Measurements from ENCODE around the gene NOTCH4.
A peak's percentile ranks its signal among the peaks of the same experiment; 100 is the strongest.
"Not testable (repeated sequence)": the region's sequence is repeated elsewhere in the genome, so short reads cannot be mapped to it uniquely, and the experiment has no call there.

The NOTCH4 gene

DNA sequence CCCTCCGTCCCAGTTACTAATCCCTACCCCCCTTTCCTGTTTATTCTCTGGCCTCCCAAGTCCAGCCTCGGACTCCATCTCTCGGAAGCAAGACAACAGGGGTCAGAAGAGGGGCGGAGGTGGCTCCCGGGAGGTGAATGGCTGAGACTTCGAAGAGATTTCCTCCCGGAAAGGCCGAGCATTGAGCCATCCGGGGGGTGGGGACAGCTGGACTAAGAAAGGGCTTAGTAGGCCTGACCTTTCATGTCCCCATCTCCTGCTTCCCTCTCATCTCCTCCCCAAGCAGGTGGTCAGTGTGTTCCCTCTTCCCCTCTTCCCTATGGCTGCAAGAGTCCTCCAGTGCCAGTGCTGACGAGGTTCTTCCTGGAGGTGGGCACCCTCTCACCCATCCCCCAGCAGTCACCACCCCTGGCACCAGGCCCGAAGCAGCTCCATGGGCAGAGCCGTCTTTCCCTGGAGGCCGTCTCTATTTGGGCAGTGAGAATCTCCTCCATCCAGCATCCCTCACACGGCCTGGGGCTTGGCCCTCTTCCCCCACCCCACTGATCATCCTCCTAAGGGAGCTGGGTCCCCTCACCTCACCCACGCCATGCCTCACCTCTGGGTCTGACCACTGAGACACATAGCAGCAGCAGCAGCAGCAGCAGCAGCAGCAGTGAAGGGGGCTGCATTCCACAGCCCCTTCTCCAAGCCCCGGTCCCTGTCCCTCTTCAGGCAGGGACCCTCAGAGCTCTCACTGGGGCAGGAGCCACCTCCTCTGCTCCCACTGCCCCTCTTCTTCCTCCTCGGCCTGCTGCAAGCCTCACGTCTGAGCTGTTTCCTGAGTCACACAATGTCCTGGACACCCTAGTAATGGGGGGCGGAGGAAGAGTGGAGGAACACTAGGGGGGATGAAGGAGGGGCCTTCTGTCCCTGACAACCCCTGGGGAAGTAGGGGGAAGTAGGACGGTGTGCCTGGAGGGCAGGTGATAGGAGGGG lies at the start of gene NOTCH4:
Gene NOTCH4, minus strand, starts transcription at position 810 of the 978 bp plus-strand sequence. Its CDS starts 139 bp downstream, at position 671.
- no peak for DNase-seq (ENCODE audit: low spot score)

DNA sequence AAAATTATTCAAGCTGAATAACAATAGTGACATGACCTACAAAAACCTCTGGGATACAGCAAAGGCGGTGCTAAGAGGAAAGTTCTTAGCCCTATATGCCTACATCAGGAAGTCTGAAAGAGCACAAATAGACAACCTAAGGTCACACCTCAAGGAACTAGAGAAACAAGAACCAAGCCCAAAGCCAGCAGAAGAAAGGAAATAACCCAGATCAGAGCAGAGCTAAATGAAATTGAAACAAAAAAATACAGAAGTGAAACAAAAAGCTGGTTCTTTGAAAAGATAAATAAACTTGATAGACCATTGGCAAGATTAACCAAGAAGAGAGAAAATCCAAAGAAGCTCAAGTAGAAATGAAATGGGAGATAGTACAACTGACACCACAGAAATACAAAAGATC lies 47.6 kb upstream of the NOTCH4 start:
- DNase-seq (ENCODE audit: low spot score) = no peak

DNA sequence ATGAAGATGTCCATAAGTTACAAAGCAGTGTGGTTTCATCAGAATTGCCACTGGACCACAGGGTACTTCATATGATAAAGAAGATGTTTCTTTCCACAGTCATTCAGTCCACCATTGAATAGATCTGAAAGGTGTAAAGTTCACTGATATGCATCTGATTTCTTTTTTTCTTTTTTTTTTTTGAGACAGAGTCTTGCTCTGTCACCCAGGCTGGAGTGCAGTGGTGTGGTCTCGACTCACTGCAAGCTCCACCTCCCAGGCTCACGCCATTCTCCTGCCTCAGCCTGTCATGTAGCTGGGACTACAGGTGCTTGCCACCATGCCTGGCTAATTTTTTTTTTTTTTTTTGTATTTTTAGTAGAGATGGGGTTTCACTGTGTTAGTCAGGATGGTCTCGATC lies 44.6 kb upstream of the NOTCH4 start:
- DNase-seq (ENCODE audit: low spot score) = not testable (repeated sequence)

DNA sequence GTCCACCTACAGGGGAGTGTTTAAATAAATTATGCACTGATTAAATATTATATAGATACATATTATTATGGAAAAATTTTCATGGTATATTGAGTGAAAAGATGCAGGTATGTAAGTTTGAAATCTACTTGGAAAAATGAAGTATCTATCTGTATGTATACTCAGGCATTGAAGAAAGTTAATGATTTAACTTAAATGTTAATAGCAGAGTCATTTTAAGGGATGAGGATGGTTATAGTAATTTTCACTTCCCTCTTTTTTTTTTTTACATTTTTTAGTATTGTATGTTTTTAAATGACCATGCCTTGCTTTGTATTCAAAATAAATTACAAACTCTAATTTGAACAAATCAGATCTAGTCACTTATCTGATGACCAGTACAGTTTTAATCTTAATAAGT lies 43.2 kb upstream of the NOTCH4 start:
- no peak for DNase-seq (ENCODE audit: low spot score)

DNA sequence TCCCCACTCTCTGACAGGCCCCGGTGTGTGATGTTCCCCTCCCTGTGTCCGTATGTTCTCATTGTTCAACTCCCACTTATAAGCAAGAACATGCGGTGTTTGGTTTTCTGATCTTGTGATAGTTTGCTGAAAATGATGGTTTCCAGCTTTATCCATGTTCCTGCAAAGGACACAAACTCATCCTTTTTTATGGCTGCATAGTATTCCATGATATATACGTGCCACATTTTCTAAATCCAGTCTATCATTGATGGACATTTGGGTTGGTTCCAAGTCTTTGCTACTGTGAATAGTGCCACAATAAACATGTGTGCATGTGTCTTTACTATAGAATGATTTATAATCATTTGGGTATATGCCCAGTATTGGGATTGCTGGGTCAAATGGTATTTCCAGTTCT lies 33.4 kb upstream of the NOTCH4 start:
- DNase-seq (ENCODE audit: low spot score) = not testable (repeated sequence)

DNA sequence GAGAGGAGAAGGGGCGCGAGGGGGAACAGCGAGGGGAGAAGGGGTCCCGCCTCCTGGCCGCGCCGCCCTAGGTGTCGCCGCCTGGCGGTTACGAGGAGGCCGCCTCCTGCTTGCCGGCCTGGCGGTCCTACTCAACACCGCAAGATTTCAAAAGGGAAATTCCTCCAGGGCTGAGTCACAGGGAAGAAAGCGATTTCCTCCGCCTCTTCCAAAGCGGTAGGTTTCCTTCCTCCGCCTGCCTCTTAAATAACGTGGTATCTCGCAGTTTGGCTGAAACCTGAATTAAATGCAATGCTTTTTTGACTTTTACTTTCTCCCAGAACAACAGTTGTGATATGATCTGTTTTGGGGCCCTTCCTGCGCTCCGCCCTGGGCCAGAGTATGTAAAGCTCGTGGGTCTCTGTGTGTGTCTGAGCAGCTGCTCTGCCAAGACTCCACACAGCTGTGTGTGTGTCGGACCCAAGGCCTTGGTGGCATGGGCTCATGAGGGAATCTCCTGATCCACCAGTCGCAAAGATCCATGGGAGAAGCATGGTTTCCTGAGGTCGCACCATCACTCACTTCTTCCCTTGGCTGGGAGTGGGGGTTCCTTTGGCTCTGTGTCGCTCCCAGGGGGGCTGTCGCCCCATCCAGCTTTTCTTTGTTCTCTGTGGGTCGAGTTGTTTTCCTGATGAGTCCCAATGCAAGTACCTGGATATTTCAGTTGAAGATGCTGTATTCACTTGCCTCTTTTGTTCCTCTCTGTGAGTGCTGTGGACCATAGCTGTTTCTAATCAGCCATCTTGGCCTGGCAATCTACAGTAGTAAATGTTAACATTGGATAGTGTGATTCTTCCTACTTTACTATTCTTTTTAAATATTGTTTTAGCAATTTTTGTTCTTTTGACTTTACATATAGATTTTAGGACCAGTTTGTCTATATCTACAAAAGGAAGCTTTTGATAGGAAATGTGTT lies 31.6 kb upstream of the NOTCH4 start:
- peak; percentile 19 for DNase-seq (ENCODE audit: low spot score)

DNA sequence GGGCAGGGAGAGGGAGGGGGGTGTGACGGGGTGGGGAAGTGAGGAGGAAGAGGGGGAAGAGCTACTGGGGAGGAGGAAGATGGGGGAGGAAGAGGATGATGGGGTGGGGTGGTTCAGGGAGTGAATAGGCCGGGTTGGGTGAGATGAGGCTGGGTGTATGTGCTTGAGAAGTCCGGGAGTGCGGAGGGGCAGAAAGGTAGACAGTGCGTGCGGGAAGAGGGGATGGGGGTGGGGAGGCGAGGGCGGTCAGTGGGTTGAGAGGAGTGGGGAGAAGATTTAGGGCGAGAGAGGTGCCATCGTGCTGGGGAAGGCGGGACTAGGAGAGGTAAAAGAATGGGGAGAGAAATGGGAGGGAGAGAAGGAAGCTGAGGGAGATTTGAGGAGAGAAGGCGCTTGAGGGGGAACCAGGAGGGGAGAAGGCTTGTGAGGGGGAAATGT lies 30.9 kb upstream of the NOTCH4 start:
- no peak for DNase-seq (ENCODE audit: low spot score)

DNA sequence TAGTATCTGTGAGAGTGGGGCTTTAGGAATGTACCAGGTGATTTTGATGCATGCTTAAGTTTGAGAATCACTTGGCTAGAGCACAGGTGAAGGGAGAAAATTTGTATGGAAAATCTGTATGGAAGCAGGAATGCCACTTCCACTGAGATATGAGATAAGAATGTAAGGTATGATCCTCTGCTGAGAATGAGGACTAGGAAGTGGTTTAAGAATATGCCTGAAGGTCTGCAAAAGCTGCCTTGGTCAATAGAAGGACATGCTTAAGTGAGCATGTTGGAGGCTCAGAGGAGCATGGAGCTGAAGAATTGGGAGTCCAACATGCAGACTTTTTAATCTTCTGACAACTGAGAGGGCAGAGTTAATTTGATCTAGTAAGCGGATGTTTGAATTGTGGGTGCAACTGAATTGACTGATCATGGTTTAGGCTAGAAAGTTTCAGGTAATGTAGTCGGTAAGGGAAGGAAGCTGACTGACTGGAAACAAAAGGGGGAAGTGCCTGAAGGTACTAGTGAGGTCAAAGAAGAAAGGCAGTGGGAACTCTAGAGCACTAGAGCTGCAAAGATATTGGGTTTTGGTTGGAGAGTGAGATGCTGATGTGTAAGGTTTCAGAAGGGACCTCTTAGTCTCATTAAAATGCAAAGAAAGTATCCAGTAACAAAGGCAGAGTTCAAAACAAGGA lies 28.6 kb upstream of the NOTCH4 start:
- DNase-seq (ENCODE audit: low spot score) = no peak

DNA sequence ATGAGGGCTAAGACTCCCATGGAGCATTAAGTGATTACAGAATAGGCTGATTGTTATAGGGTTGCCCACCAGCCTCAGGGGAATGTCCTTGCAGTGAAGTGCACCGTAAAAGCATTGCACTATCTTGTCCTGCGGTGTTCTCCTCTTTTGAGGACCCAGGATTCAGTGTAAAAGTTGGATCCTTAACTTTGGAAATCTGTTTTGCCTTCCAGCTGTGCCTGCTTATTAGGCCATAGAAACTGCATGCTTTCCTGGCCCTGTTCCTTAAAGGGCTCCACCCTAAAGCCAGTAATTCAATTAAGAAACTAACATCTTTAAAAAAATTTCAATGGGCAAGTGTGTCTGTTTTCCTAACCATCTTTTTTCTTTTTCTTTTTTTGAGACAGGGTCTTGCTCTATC lies 25.4 kb upstream of the NOTCH4 start:
- no peak for DNase-seq (ENCODE audit: low spot score)

DNA sequence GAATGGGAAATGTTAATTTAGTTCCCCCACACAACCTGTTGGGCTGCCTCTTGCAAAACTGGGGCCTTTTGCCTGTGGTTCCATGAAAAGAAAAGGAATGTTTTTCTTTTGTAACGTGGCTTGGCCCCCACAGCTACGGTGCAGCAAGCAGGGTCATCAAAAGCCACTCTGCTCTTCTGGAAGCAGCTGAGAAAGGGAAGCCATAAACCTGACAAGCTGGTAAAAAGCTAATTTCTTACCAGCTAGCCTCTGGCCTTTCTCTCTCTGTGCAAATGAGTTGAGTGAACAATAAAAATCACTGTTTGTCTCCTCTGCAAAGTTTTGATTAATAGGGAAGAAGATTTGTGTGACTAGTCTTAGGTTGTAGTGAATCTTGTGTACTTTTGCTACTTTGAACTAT lies 23.5 kb upstream of the NOTCH4 start:
- no peak for DNase-seq (ENCODE audit: low spot score)

DNA sequence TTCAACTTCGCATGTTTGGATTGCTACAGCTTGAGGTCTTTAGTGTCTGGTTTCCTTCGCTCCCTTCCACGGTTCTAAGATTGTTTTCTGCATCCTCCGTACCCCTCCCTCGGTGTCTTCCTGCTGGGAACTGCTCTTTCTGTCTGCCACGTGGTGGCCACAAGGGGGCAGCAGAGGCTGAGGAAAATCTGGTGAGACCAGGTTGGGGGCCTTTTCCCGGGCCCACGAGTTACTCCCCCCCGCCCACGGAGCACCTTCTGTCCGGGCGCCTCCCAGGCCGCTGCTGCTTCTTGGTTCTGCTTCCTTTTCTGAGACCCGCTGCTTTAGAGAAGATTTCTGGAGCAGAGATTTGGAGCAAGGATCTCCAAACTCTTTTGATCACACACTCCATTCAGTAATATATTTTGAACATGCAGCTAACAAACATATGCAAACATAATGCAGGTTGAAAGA lies 21.1 kb upstream of the NOTCH4 start:
- DNase-seq (ENCODE audit: low spot score) = peak; percentile 65

DNA sequence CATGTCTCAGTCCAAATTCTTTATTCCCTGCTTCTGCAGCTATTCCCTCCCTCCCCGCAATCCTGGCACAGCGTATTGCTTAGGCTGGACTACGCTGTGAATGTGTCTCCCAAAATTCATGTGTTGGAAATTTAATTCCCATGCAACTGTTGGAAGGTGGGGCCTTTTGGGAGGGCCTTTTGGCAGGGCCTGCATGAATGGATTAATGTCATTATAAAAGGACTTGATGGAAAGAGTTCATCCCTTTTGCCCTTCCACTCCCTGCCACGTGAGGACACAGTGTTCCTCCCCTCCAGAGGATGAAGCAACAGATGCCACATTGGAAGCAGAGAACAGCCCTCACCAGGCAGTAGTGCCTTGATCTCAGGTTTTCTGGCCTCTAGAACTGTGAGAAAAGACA lies 20.4 kb upstream of the NOTCH4 start:
- DNase-seq (ENCODE audit: low spot score) = no peak

DNA sequence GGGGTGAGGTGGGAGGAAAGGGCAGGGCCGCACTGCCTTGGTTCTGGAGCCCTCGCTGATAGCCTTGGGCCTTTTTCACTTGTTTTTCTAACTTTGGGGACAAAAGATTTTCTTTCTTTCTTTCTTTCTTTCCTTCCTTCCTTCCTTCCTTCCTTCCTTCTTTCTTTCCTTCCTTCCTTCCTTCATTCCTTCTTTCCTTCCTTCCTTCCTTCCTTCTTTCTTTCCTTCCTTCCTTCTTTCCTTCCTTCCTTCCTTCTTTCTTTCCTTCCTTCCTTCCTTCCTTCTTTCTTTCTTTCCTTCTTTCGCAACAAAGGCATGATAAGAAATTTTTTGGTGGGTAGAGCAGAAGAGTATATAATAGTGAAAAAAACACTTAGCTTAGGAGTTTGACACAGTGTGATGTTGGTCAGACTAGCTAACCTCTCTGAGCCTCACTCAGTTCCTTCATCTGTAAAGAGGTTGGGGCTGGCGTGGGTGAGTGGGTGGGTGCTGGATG lies 18.5 kb upstream of the NOTCH4 start:
- not testable (repeated sequence) for DNase-seq (ENCODE audit: low spot score)

DNA sequence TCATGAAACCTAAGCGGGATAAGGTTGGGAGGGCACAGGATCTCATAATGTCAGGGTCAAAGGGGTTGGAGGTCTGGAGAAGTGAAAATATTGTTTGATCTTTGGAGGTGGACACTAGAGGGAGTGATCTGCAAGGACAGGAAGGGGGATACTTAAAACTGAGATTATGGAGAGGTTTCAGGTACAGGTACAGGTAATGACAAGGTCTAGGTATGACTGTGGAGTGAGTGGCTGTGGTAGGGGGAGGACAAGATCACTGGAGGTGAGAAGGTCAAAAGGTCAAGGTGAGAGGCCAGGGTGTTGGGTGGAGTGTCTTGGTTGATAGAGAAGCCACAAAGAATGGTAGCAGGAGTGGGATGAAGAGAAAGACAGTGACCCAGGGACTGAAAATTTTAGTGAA lies 16.8 kb upstream of the NOTCH4 start:
- no peak for DNase-seq (ENCODE audit: low spot score)

DNA sequence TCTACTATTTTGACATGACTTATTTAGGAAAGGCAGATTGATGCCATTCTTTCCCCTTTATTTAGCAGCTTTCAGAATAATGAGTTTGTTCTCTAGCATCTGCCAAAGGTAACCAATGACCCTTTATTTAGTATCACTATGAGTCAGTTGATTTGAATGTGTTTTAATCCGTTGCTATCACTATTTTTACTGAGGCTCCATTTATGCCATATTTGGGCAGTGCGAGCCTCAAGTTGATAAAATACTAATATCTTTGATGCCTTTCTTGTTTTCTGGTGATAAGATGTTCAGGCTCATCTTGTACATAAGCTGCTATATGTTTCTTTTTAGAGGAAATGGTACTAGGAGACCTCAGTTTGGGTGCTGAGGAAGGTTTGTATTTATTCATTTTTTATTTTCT lies 15.6 kb upstream of the NOTCH4 start:
- DNase-seq (ENCODE audit: low spot score) = no peak

DNA sequence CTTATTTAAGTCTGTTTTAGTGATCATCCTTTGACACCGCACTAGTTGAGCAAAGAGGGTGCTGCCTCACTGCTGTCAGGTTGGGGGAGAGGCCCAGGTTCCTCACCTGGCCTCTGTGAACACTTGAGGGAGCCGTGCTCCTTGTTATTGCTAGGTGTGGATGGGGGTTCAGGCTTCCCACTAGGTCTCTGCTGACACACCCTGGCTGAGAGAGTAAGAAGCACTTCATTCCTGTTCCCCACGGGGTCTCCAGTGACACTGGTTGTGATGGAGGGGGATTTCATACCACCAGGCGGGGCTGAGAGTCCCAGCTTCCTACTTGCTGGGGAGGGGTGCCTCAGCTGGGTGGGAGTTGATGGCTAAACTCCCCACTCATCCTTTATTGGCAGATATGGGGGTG lies 11.1 kb upstream of the NOTCH4 start:
- no peak for DNase-seq (ENCODE audit: low spot score)

DNA sequence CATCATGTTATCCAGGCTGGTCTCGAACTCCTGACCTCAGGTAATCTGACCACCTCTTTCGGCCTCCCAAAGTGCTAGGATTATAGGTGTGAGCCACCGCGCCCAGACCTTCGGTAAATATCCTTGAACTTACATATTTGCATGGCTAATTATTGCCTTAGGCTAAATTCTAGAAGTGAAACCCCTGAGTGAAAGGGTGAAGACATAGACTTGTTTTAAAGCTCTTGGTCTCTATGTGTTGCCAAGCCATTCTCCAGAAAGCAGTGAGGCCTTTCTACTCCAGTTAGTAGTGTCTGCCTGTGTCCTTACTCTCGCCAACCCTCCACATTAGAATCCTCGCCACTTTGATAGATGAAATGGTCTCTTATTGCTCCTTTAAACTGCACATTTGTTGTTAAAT lies 2.6 kb upstream of the NOTCH4 start:
- no peak for DNase-seq (ENCODE audit: low spot score)

DNA sequence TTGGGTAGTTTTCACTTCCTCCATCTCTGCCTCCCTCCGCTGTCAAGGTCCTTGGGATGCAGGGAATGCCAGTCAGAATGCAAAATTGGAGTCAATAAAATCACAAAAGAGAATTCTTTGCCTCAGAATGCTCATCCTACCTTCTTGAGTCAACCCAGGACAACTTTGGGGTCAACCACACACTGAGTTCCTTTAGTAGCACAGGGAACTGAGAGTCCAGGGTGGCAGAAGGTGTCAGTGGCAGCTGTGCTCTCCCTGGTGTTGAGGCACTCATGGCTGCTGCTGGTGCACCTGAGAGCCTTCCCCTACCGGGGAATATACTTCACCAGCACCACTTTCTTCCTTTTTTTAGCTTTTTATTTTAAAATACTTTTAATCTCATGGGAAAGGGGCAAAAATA lies 829 bp upstream of the NOTCH4 start:
- DNase-seq (ENCODE audit: low spot score) = no peak

DNA sequence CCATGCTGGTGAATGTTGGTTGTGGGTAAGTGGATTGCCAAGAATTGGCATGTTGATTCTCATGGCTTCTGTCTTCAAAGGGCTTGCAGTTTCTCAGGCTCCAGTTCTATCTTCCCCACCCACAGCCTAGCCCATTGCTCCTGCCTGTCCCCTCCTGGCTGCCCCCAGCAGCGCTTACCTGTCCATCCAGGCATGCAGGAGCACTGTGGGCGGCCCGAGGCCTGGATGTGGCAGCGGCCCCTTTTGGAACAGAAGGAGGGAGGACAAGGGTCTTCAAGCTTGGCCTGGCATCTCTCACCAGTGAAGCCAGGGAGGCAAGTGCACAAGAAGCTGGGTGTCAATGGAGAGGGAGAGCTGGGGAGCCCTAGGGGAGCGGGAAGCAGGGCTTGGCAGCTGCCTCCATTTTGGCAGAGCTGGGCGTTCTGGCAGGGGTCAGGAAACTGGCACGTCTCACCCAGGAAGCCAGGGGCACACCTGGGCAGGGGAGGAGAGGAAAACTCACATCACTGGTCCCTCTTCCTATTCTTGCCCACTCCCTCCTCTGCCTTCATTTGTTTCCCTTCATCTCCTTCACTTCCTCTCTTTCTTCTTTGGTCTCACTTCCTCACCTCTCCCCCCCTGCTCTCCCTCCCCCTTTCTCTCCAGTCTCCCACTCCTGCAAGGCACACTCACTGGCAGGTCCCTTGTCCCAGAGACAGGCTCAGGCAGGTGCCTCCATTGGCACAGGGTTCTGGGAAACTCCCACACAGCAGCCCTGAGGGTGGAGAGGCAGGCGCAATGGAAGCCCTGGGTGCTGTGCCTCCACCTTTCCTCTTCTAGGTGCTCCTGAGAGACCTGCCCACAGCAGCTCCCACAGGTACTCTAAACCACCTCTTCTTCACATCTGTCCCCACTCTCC lies 1.3 kb downstream of the NOTCH4 start:
- DNase-seq (ENCODE audit: low spot score) = no peak

DNA sequence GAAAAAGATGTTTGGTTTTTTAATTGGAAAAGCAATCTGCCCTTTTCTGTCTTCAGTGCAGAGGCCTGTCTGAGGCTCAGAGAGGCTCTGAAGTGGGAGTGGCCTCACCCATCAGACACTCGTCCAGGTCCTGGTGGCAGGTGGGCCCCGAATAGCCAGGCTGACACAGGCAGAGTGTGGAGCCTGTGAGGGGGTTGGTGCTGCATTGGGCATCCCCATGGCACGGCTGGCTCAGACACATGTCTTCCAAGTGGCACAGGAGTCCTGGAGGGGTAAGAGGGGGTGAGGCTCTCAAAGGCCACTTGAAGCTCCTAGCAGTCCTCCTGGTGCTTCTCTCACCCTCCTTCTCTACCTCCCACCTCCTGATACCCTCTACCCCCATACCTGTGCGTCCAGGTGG lies 3.8 kb downstream of the NOTCH4 start:
- no peak for DNase-seq (ENCODE audit: low spot score)

DNA sequence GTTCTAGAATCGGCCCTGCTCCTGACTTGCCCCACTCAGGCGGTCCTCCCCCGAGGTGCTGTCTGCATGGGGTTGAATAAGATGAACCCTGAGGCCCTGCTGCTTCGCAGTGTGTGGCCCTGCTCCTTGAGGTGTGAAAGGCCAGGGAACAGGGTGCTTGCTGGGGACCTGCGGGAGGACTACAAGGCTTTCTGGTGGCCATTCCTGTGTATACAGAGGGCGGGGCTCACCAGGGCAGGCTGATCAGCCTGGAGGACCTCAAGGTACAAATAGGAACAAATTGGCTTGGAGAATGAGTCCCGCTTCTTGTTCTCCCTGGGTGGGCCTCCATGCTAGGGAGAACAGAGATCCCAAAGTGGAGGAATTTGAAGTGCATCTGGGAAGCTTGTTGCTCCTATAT lies 5.7 kb downstream of the NOTCH4 start:
- no peak for DNase-seq (ENCODE audit: low spot score)

Measured in hematopoietic multipotent progenitor cell treated with erythropoietin and hydrocortisone succinate and interleukin-3 and kit ligand, for 15 days (in vitro differentiated cells).